VCaP (cell line): ENCODE measurements around the gene GLIS2.

Source experiments
- H3K27ac ChIP-seq: fragments of 450-650 bp; 2 replicates; pipeline ENCODE4 v1.5.1; 2017
- TF ChIP-seq, protein P1 (sequence below): fragments of 450-650 bp; conservative IDR thresholded peaks from 2 replicates; pipeline ENCODE4 v1.5.1; 2017; ENCODE audit warnings: mild to moderate bottlenecking, moderate library complexity

The GLIS2 gene

DNA sequence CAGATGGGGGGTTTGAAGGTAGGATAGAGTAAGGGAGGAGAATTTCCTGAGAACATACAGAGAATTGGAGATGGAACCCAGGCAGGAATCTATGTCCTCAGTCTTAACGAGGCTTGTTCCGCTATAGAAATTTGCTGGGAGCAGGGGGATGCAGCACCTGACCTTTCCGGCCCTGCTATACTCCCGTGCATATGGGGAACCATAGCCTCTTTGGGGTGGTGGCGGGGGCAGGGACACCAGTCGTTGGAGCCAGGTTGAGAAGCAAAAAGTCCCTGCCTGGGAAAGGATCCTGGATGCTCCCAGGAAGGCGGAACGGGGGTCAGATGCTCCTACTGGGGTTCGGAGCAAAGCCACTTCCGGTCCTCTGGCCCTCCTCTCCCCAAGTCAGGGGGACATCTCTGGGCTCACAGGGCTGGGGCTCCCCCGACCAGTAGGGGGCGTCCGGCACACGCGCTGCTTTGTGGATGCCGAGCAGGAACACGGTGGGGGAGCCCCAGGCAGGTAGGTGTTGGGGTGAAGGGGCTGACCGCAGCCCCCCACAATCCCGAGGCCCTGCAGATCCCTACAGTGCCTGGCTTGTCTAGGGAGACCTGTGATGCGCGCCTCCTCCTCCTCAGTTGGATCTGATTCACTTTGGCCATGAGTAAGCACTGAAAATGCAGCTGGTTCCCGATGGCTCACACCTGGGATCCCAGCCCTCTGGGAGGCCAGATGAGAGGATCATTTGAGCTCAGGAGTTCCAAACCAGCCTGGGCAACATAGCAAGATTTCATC, 27.5 kb upstream of the GLIS2 start:
- H3K27ac ChIP-seq, result no peak overlapping the region
- TF ChIP-seq, protein P1, sequence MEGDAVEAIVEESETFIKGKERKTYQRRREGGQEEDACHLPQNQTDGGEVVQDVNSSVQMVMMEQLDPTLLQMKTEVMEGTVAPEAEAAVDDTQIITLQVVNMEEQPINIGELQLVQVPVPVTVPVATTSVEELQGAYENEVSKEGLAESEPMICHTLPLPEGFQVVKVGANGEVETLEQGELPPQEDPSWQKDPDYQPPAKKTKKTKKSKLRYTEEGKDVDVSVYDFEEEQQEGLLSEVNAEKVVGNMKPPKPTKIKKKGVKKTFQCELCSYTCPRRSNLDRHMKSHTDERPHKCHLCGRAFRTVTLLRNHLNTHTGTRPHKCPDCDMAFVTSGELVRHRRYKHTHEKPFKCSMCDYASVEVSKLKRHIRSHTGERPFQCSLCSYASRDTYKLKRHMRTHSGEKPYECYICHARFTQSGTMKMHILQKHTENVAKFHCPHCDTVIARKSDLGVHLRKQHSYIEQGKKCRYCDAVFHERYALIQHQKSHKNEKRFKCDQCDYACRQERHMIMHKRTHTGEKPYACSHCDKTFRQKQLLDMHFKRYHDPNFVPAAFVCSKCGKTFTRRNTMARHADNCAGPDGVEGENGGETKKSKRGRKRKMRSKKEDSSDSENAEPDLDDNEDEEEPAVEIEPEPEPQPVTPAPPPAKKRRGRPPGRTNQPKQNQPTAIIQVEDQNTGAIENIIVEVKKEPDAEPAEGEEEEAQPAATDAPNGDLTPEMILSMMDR, result peak; percentile 90

DNA sequence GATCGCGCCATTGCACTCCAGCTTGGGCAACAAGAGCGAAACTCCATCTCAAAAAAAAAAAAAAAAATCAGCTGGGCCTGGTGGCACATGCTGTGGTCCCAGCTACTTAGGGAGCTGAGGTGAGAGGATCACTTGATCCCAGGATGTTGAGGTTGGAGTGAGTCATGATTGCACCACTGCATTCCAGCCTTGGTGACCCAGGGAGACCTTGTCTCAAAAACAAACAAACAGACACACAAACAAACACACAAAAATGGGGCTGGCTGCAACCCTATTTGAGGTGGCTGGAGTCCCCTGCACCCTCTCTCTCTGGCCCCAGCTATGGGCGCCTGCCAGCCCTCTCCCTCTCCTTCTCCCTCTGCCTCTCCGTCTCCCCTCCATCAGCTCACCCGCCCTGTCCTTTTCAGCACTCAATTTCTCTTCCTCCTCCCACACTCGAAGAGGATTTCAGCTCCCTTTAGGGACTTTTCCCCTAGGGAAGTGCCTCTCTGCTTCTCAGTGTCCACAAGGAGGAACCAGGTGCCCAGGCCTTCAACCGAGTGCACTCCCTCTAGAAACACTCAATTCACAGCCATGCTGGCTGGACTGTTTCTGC, 25.5 kb upstream of the GLIS2 start:
- TF ChIP-seq, protein P1, result no peak
- no peak overlapping the region for H3K27ac ChIP-seq

DNA sequence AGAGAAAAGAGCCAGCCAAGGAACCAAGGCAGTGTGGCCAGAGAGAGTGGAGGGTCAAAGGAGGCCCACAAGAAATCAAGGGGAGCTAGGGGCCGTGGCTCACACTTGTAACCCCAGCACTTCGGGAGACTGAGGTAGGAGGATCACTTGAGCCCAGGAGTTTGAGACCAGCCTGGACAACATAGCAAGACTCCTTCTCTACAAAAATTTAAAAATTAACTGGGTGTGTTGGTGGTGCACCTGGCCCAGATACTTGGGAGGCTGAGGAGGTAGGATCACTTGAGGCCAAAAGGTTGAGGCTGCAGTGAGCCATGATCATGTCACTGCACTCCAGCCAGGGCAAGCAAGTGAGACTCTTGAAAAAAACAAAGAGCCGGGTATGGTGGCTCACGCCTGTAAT, 24.2 kb upstream of the GLIS2 start:
- no peak overlapping the region for H3K27ac ChIP-seq
- TF ChIP-seq, protein P1, result no peak

DNA sequence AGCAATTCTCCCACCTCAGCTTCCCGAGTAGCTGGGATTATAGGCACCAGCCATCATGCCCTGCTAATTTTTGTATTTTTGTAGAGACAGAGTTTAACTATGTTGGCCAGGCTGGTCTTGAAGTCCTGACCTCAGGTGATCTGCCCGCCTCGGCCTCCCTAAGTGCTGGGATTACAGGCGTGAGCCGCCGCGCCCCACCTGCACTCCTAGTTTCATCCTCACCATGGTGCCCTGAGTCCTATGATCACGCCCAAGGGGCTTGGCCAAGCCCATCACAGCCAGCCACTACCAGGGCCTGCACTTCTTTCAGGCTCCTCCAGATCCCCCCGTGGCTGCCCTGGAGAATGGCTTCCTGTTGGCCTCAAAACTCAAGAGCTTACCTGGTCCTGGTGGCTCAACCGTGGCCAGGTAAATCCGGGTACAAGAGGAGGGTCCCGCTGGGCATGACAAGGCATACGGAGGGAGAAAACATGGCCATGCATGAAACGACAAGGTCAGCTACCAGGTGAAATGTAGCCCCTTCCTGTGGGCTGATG, 22.6 kb upstream of the GLIS2 start:
- TF ChIP-seq, protein P1, result no peak
- H3K27ac ChIP-seq, result no peak overlapping the region

DNA sequence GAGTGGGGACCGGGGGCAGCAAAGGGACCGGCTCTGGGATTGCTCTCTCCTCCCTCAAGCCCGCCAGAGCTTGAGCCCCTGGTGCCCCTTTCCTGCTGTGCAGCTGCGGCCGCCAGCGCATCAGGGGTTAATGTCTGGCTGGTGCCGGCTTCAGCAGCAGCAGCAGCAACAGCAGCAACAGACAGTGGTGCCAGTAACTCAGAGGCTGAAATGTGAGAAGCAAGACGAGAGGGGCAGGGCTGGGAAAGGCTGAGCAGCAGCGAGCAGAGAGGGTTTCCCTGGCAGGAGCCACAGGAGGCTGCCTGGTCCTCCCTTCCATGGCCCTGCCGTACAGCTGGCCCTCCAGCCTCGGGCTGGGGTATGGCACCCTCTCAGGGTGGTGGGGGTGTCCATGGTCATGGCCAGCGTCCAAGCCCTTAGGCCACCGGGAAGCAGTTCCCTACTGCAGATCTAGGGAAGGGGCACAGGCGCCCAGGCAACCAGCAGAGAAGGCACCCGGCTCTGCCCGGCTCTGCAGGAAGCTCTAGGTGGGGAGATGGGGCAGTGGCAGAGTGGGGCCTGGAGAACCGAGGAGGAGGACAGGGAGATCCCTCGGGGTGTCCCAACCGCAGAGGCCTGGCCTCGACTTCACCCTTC, 21.9 kb upstream of the GLIS2 start:
- TF ChIP-seq, protein P1, result no peak
- H3K27ac ChIP-seq, result peak overlapping the region; percentile 30; the same call in 1 of the 2 replicates

DNA sequence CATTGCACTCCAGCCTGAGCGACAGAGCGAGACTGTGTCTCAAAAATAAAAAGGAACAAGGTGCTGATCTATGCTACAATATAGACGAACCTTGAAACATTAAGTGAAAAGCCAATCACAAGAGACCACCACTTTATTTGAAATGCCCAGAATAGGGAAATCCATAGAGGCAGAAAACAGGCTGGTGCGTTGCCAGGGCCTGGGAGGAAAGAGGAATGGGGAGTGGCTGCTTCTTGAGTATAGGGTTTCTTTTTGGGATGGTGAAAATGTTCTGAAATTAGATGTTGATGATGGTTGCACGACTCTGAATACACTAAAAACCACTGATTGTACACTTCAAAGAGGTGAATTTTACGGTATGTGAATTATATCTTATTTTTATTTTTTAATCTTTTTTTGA, 20.3 kb upstream of the GLIS2 start:
- H3K27ac ChIP-seq, result no peak overlapping the region
- TF ChIP-seq, protein P1, result no peak

DNA sequence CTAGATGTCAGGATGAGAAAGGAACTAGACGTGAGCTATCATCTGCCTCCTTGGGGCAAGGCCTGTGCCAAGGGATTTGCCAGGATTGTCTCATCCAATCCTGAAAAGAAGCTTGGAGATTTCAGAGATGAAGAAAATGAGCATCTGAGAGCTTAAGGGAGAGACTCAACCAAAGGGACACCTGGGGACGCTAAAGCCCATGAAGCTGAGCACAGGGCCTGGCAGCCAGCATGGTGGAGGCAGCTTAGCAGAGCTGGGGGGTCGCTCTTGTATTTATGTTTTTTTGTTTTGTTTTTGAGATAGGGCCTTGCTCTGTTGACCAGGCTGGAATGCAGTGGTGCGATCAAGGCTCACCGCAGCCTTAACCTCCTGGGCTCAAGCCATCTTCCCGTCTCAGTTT, 18.4 kb upstream of the GLIS2 start:
- TF ChIP-seq, protein P1, result no peak
- no peak overlapping the region for H3K27ac ChIP-seq
